Gastrocnemius medialis (tissue), 4 donors: ENCODE measurements around the gene ANO6.

Experiments used
- POLR2A ChIP-seq, 2 donors: fragments of 450-650 bp; IDR thresholded peaks; one replicate each; pipeline ENCODE4 v1.6.1; 2017; ENCODE audit warnings: antibody characterized with exemption in 2 of 2, mild to moderate bottlenecking in 2 of 2, moderate library complexity in 2 of 2
- TF ChIP-seq, protein P1 (sequence below), 5 experiments: fragments of 450-650 bp in 3 of 5; fragments of 200-600 bp in 2 of 5; sonication (generic) in 2 of 5; IDR thresholded peaks in 4 of 5; conservative IDR thresholded peaks in 1 of 5; 1 replicate in 4 of 5; 2 replicates in 1 of 5; pipeline ENCODE4 v1.5.1; 2016 to 2019; ENCODE audit warnings: antibody characterized with exemption in 5 of 5, mild to moderate bottlenecking in 3 of 5, moderate library complexity in 3 of 5

DNA sequence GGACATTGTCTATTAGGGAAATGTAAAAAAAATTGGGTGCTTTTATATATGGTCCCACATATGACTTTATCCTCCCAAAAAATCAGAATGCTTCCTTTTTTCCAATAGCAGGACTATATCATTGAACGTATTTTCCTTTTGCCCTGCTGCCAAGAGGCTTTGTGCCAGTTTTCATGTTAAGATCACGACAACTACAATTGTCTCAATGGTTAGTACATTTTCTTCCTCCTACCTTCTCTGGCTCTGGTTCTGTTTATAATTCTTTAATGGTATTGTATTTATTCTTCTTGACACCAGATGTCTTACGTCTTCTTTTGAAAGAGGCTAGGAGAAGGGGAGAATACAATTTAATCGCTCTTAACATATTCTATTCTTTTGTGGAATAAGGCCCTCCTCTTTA, 106.9 kb downstream of the ANO6 start:
- TF ChIP-seq, protein P1, sequence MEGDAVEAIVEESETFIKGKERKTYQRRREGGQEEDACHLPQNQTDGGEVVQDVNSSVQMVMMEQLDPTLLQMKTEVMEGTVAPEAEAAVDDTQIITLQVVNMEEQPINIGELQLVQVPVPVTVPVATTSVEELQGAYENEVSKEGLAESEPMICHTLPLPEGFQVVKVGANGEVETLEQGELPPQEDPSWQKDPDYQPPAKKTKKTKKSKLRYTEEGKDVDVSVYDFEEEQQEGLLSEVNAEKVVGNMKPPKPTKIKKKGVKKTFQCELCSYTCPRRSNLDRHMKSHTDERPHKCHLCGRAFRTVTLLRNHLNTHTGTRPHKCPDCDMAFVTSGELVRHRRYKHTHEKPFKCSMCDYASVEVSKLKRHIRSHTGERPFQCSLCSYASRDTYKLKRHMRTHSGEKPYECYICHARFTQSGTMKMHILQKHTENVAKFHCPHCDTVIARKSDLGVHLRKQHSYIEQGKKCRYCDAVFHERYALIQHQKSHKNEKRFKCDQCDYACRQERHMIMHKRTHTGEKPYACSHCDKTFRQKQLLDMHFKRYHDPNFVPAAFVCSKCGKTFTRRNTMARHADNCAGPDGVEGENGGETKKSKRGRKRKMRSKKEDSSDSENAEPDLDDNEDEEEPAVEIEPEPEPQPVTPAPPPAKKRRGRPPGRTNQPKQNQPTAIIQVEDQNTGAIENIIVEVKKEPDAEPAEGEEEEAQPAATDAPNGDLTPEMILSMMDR (IDR thresholded peaks at IDR 0.05 in 4 of 5, conservative IDR thresholded peaks at IDR 0.05 in 1 of 5): no peak
- no peak for TF ChIP-seq POLR2A (IDR thresholded peaks at IDR 0.05)
